GM12892 (cell line): Measurements from ENCODE around the gene CX3CR1.

Source experiments
- POLR2A ChIP-seq: IDR thresholded peaks from 2 replicates; pipeline ENCODE4 v1.6.1; 2011; ENCODE audit warnings: low read depth, low read length, control low read depth
- POLR2AphosphoS5 ChIP-seq: IDR thresholded peaks from 2 replicates; pipeline ENCODE4 v1.6.1; 2011; ENCODE audit warnings: low read depth, low read length, control low read depth
- TAF1 ChIP-seq: IDR thresholded peaks from 2 replicates; pipeline ENCODE4 v1.6.1; 2011; ENCODE audit warnings: low read depth, mild to moderate bottlenecking, control low read depth, low read length, borderline replicate concordance

DNA sequence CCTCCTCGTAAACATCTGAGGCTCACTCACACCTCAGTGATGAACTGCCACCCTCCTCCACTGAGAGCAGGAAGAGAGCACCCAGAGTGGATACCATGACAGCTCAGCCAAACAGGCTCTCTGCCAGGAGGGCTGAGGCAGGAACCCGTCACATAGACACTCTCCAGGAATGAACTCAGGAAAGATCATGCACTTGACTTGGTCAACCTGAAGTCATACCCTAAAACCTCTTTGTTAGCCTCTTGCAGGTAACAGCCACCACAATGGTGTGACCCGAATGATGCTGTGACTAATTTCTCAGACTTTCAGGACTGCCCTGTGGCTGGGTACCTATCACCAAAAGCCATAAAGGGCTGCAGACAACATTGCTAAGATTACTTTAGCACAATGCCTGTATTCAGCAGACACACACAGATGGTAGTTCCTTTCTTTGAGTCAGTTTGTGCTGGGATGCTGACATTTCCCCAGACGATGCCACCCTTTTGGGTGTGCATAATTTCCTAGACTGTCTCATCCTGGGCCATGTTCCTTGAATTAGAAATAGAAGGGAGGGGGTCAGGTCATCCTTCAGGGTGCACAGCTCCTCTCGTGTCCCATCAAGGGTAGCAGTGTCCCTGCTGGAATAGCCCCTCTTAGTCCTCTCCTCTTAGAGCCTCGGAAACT lies 30.3 kb downstream of the CX3CR1 start:
- TF ChIP-seq POLR2A (no peak), POLR2AphosphoS5 (no peak), TAF1 (no peak)
